GM19455 (cell line): ENCODE data around the gene ZRANB1.

ENCODE experiments used
- ATAC-seq: cut with Tn5 transposase; IDR thresholded peaks from one replicate; pipeline ENCODE4 v1.9.1; 2021; ENCODE audit not compliant: unreplicated experiment

Gene ZRANB1

GRCh38 chr10:125033146-125033924, 91.4 kb downstream of the ZRANB1 start:
- no peak for ATAC-seq

- no peak for ATAC-seq
These were observed 92.8 kb downstream of the ZRANB1 start for GRCh38 chr10:125034675-125035074.

- no peak for ATAC-seq
These were observed 93.2 kb downstream of the ZRANB1 start for GRCh38 chr10:125035136-125035535.

GRCh38 chr10:125035588-125036295, 93.8 kb downstream of the ZRANB1 start:
- no peak for ATAC-seq

GRCh38 chr10:125037145-125037877, 95.4 kb downstream of the ZRANB1 start:
- no peak for ATAC-seq
